DOHH2 (cell line): ENCODE measurements around the gene SPTLC2.

Source experiments
- CTCF ChIP-seq: fragments of 200-600 bp; sonication (generic); IDR thresholded peaks from one replicate; pipeline ENCODE4 v1.5.1; 2014; ENCODE audit warnings: antibody characterized with exemption, mild to moderate bottlenecking, low read depth, low read length; ENCODE audit not compliant: poor library complexity, severe bottlenecking
- EZH2phosphoT487 ChIP-seq: fragments of 200-600 bp; sonication (generic); IDR thresholded peaks from 2 replicates; pipeline ENCODE4 v1.6.1; 2017; ENCODE audit warnings: borderline replicate concordance, mild to moderate bottlenecking, antibody characterized with exemption, low read length, moderate library complexity, mixed read lengths

DNA sequence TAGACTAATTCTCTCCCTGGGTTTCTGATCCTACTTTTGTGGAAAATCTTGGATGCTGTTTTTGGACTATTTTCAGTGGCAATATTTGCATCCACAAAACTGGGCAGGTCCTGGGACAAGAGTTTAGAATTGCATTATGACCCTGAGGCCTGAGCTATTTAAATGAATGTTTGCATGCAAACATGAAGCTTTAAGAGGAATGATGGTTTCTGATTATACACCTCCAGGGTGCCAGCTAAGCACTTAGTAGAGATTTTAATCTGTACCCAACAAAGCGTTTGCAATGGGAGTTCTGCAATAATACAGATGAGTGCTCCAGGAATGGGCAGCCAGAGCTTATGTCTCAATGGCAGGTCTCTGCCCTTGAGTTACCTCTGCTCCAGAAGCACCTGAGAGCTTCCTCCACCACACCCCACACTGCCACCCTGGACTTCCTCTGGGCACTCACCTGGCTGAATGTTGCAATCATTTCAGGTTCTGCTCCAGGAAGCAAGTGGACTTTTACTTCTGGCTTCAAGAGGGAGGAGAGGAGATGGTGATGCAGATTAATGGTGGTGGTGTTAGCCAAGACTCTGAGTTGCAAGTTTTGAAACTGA is 6.0 kb upstream of the SPTLC2 start:
- TF ChIP-seq CTCF, result no peak
- TF ChIP-seq EZH2phosphoT487, result no peak
